HEK293 (cell line): ENCODE data around the gene PBRM1.

ENCODE experiments used
- CTCF ChIA-PET: fragments of 350-600 bp; formaldehyde crosslinking; extraction: SDS; loops from one replicate; lab custom pipeline; 2021; ENCODE audit warnings: antibody characterized with exemption; lab: Yijun Ruan, JAX
- POLR2A ChIA-PET: fragments of 300-600 bp; formaldehyde crosslinking; extraction: SDS; loops from one replicate; lab custom pipeline; 2020; ENCODE audit warnings: antibody characterized with exemption, inconsistent platforms; lab: Yijun Ruan, JAX
- H3K27ac ChIP-seq: fragments of 200-500 bp; sonication (Bioruptor generic); 2 replicates; pipeline ENCODE4 v1.5.1; 2014; ENCODE audit warnings: low read depth, low read length, control low read depth, inconsistent platforms; ENCODE audit errors: extremely low read depth
- H3K36me3 ChIP-seq, 2 experiments: fragments of 200-500 bp in 1 of 2; sonication (Bioruptor generic) in 1 of 2; 1 replicate in 1 of 2; 2 replicates in 1 of 2; pipeline ENCODE4 v1.5.1; 2014 to 2017; ENCODE audit warnings: inconsistent platforms in 2 of 2, low read length in 2 of 2; ENCODE audit not compliant: control insufficient read depth in 2 of 2, insufficient read depth in 1 of 2
- H3K4me1 ChIP-seq: fragments of 200-500 bp; sonication (Bioruptor generic); 2 replicates; pipeline ENCODE4 v1.5.1; 2014; ENCODE audit warnings: mild to moderate bottlenecking, low read length, inconsistent platforms; ENCODE audit not compliant: control insufficient read depth, insufficient read depth
- H3K4me3 ChIP-seq: 2 replicates; pipeline ENCODE4 v1.5.1; 2011; ENCODE audit warnings: low read depth, mild to moderate bottlenecking, control low read depth, low read length, moderate library complexity
- H3K9me3 ChIP-seq: fragments of 200-500 bp; sonication (Bioruptor generic); 2 replicates; pipeline ENCODE4 v1.5.1; 2014; ENCODE audit warnings: low read depth, low read length, inconsistent platforms; ENCODE audit not compliant: control insufficient read depth, insufficient read depth
- EGR2 ChIP-seq: fragments of 450-650 bp; formaldehyde crosslinking; IDR thresholded peaks from 2 replicates; pipeline ENCODE4 v1.5.1; 2016; ENCODE audit warnings: low read depth, missing biosample characterization, missing genetic modification characterization
- HOXD13 ChIP-seq: sonication (generic); formaldehyde crosslinking; IDR thresholded peaks from 2 replicates; pipeline ENCODE4 v1.8.0; 2022; ENCODE audit warnings: missing genetic modification reagents, borderline replicate concordance
- ZNF155 ChIP-seq: fragments of 450-650 bp; formaldehyde crosslinking; IDR thresholded peaks from 2 replicates; pipeline ENCODE4 v1.5.1; 2016; ENCODE audit warnings: missing biosample characterization, missing genetic modification characterization
- ZNF211 ChIP-seq: fragments of 450-650 bp; formaldehyde crosslinking; IDR thresholded peaks from 2 replicates; pipeline ENCODE4 v1.5.1; 2016; ENCODE audit warnings: low read depth, missing biosample characterization, missing genetic modification characterization
- ZNF24 ChIP-seq: fragments of 450-650 bp; formaldehyde crosslinking; IDR thresholded peaks from 2 replicates; pipeline ENCODE4 v1.5.1; 2016; ENCODE audit warnings: missing biosample characterization, missing genetic modification characterization
- ZNF266 ChIP-seq: fragments of 450-650 bp; formaldehyde crosslinking; IDR thresholded peaks from 2 replicates; pipeline ENCODE4 v1.5.1; 2016; ENCODE audit warnings: missing biosample characterization, missing genetic modification characterization, low read depth
- ZNF302 ChIP-seq: fragments of 450-650 bp; formaldehyde crosslinking; IDR thresholded peaks from 2 replicates; pipeline ENCODE4 v1.5.1; 2016; ENCODE audit warnings: missing biosample characterization, missing genetic modification characterization, low read depth
- ZNF335 ChIP-seq: fragments of 450-650 bp; formaldehyde crosslinking; conservative IDR thresholded peaks from 2 replicates; pipeline ENCODE4 v1.5.1; 2016; ENCODE audit warnings: missing biosample characterization, missing genetic modification characterization
- TF ChIP-seq, protein P1 (sequence below): fragments of 450-650 bp; formaldehyde crosslinking; IDR thresholded peaks from 2 replicates; pipeline ENCODE4 v1.5.1; 2017; ENCODE audit warnings: missing biosample characterization, mild to moderate bottlenecking, missing genetic modification characterization, moderate library complexity
- TF ChIP-seq, protein P2 (sequence below): fragments of 450-650 bp; formaldehyde crosslinking; IDR thresholded peaks from 2 replicates; pipeline ENCODE4 v1.5.1; 2017; ENCODE audit warnings: missing biosample characterization, missing genetic modification characterization
- TF ChIP-seq, protein P3 (sequence below): IDR thresholded peaks from 2 replicates; pipeline ENCODE4 v1.6.1; 2011; ENCODE audit warnings: mild to moderate bottlenecking, low read depth, low read length, borderline replicate concordance
- TF ChIP-seq, protein P4 (sequence below): fragments of 450-650 bp; formaldehyde crosslinking; IDR thresholded peaks from 2 replicates; pipeline ENCODE4 v1.5.1; 2016; ENCODE audit warnings: missing biosample characterization, missing genetic modification characterization

The PBRM1 gene

DNA sequence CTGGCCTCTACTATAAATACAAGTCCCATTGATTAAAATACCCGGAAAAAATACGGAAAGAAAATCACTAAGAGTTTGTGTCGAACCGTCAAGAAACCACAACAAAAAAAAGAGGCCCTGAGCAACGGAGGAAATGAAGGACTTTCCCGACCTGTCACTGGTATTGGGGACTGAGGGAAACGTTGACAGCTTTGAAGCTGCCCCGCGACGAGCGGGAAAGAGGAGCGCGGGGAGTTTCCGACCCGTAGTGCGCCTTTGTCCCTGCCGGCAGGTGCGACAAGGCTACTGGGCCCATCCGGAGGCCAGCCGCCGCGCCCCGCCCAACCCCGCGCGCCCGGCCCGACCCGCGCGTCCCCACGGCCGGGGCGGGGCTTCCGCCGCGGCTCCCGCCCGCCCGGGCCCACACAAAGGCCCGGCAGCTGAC is 416 bp downstream of the PBRM1 start (continued):
- TF ChIP-seq, protein P1, sequence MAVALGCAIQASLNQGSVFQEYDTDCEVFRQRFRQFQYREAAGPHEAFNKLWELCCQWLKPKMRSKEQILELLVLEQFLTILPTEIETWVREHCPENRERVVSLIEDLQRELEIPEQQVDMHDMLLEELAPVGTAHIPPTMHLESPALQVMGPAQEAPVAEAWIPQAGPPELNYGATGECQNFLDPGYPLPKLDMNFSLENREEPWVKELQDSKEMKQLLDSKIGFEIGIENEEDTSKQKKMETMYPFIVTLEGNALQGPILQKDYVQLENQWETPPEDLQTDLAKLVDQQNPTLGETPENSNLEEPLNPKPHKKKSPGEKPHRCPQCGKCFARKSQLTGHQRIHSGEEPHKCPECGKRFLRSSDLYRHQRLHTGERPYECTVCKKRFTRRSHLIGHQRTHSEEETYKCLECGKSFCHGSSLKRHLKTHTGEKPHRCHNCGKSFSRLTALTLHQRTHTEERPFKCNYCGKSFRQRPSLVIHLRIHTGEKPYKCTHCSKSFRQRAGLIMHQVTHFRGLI (tag by site-specific recombination) = peak; percentile 51; the same call in 1 of the 2 replicates

DNA sequence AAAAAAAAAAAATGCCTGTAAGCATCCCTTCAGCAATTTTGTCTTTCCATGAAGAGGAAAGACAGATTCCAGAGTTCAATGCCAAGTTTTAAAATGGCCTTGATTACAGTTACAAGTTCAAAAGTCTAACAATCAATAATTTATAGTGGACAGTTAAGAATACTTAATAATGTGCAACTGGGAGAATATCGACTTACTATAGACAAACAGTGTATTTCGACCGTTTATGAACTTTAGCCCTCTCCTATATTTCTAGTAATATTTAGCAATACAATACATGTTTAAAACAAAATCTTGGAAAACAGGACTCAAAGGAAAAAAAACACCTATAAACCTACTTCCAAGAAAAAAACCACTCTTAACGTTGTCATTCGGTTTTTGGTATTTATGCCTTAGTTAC is 1.5 kb downstream of the PBRM1 start:
- POLR2A ChIA-PET = interaction anchor here (1.8 kb wide), 1 partner anchor 148 kb away, joined by 8 read pairs; the partner anchor contains the start of gene UQCC5
- peaks cover 2% of the 10 kb centered on the region; the same call in 1 of the 2 replicates for H3K4me1 ChIP-seq
- no peak for TF ChIP-seq ZNF24 (tag by site-specific recombination)
- TF ChIP-seq, all 188 proteins: peak for 0
- no peak overlapping the region for H3K4me3 ChIP-seq
- H3K36me3 ChIP-seq = peaks cover 17 to 59% of the 10 kb centered on the region in 2 experiments
- CTCF ChIA-PET = no interaction called here
- H3K9me3 ChIP-seq = no peaks in the 10 kb centered on the region
- no peak overlapping the region for H3K27ac ChIP-seq

DNA sequence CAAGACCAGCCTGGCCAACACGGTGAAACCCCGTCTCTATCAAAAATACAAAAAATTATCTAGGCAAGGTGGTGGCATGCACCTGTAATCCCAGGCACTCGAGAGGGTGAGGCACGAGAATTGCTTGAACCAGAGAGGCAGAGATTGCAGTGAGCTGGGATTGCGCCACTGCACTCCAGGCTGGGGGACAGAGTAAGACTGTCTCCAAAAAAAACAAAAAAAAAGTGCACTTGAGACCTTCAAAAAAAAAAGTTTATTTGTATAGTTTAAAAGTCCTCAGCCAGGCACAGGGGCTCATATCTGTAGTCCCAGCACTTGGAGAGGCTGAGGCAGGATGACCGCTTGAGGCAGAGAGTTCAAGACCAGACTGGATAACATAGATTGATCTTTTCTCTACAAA is 2.1 kb downstream of the PBRM1 start:
- Histone ChIP-seq H3K4me3 (no peak overlapping the region), H3K36me3 (peaks cover 12 to 59% of the 10 kb centered on the region in 2 experiments), H3K4me1 (peaks cover 2% of the 10 kb centered on the region; the same call in 1 of the 2 replicates), H3K27ac (no peak overlapping the region), H3K9me3 (no peaks in the 10 kb centered on the region)
- CTCF ChIA-PET = no interaction called here
- POLR2A ChIA-PET = no interaction called here
- no peak for TF ChIP-seq ZNF211 (tag by site-specific recombination)
- TF ChIP-seq, protein P2, sequence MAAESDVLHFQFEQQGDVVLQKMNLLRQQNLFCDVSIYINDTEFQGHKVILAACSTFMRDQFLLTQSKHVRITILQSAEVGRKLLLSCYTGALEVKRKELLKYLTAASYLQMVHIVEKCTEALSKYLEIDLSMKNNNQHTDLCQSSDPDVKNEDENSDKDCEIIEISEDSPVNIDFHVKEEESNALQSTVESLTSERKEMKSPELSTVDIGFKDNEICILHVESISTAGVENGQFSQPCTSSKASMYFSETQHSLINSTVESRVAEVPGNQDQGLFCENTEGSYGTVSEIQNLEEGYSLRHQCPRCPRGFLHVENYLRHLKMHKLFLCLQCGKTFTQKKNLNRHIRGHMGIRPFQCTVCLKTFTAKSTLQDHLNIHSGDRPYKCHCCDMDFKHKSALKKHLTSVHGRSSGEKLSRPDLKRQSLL = no peak
- TF ChIP-seq EGR2 = no peak
- TF ChIP-seq, protein P3, sequence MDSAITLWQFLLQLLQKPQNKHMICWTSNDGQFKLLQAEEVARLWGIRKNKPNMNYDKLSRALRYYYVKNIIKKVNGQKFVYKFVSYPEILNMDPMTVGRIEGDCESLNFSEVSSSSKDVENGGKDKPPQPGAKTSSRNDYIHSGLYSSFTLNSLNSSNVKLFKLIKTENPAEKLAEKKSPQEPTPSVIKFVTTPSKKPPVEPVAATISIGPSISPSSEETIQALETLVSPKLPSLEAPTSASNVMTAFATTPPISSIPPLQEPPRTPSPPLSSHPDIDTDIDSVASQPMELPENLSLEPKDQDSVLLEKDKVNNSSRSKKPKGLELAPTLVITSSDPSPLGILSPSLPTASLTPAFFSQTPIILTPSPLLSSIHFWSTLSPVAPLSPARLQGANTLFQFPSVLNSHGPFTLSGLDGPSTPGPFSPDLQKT = no peak
- no peak for TF ChIP-seq HOXD13 (CRISPR knock-in tag)
- no peak for TF ChIP-seq ZNF266 (tag by site-specific recombination)
- TF ChIP-seq ZNF155 (tag by site-specific recombination) = no peak
- TF ChIP-seq, protein P4, sequence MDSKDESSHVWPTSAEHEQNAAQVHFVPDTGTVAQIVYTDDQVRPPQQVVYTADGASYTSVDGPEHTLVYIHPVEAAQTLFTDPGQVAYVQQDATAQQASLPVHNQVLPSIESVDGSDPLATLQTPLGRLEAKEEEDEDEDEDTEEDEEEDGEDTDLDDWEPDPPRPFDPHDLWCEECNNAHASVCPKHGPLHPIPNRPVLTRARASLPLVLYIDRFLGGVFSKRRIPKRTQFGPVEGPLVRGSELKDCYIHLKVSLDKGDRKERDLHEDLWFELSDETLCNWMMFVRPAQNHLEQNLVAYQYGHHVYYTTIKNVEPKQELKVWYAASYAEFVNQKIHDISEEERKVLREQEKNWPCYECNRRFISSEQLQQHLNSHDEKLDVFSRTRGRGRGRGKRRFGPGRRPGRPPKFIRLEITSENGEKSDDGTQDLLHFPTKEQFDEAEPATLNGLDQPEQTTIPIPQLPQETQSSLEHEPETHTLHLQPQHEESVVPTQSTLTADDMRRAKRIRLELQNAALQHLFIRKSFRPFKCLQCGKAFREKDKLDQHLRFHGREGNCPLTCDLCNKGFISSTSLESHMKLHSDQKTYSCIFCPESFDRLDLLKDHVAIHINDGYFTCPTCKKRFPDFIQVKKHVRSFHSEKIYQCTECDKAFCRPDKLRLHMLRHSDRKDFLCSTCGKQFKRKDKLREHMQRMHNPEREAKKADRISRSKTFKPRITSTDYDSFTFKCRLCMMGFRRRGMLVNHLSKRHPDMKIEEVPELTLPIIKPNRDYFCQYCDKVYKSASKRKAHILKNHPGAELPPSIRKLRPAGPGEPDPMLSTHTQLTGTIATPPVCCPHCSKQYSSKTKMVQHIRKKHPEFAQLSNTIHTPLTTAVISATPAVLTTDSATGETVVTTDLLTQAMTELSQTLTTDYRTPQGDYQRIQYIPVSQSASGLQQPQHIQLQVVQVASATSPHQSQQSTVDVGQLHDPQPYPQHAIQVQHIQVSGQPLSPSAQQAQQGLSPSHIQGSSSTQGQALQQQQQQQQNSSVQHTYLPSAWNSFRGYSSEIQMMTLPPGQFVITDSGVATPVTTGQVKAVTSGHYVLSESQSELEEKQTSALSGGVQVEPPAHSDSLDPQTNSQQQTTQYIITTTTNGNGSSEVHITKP = peak; percentile 72
- peak; percentile 10; the same call in 1 of the 2 replicates for TF ChIP-seq ZNF335 (tag by site-specific recombination)
- TF ChIP-seq ZNF302 (tag by site-specific recombination) = no peak
